Measurements from ENCODE around the gene FAM241B.

DNA sequence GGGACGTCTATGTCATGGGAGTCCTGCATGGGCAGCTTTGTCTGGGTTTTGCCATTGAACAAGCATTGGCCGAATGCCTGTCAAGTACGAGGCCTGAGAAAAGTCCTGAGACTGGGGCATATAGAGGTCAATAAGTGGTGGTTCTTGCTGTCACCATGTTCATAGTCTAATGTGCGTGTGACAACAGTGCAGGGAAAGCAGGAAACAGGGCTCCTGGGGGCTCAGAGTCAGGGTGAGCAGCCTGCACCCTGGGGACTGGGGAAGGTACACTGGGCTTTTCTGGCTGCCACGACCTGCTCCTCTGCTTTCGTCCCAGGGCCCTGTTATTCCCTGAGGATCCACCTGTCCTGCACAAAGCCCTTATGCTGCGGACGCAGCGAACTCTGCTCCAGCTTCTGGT, 21.3 kb downstream of the FAM241B start:
- TF ChIP-seq, protein P1, sequence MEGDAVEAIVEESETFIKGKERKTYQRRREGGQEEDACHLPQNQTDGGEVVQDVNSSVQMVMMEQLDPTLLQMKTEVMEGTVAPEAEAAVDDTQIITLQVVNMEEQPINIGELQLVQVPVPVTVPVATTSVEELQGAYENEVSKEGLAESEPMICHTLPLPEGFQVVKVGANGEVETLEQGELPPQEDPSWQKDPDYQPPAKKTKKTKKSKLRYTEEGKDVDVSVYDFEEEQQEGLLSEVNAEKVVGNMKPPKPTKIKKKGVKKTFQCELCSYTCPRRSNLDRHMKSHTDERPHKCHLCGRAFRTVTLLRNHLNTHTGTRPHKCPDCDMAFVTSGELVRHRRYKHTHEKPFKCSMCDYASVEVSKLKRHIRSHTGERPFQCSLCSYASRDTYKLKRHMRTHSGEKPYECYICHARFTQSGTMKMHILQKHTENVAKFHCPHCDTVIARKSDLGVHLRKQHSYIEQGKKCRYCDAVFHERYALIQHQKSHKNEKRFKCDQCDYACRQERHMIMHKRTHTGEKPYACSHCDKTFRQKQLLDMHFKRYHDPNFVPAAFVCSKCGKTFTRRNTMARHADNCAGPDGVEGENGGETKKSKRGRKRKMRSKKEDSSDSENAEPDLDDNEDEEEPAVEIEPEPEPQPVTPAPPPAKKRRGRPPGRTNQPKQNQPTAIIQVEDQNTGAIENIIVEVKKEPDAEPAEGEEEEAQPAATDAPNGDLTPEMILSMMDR (IDR thresholded peaks at IDR 0.05 in 2 of 3, conservative IDR thresholded peaks at IDR 0.05 in 1 of 3; ENCODE audit: borderline replicate concordance in 1 of 3, insufficient read depth in 1 of 3, low read depth in 2 of 3, low read length in 2 of 3): no peak
- no peak for TF ChIP-seq POLR2A (IDR thresholded peaks at IDR 0.05; ENCODE audit: borderline replicate concordance, extremely low read depth, insufficient read depth, insufficient read length)
- TF ChIP-seq, protein P2, sequence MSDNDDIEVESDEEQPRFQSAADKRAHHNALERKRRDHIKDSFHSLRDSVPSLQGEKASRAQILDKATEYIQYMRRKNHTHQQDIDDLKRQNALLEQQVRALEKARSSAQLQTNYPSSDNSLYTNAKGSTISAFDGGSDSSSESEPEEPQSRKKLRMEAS (IDR thresholded peaks at IDR 0.05): no peak
- no peak for TF ChIP-seq TCF7L2 (IDR thresholded peaks at IDR 0.05; ENCODE audit: borderline replicate concordance, extremely low read depth, insufficient read depth, insufficient read length)
- TF ChIP-seq POLR2AphosphoS5 (IDR thresholded peaks at IDR 0.05; ENCODE audit: low read depth, low read length): no peak
- no peak for TF ChIP-seq RAD21 (IDR thresholded peaks at IDR 0.05; ENCODE audit: low read depth)
- no peak for TF ChIP-seq ZFX (IDR thresholded peaks at IDR 0.05)
- TF ChIP-seq, protein P3, sequence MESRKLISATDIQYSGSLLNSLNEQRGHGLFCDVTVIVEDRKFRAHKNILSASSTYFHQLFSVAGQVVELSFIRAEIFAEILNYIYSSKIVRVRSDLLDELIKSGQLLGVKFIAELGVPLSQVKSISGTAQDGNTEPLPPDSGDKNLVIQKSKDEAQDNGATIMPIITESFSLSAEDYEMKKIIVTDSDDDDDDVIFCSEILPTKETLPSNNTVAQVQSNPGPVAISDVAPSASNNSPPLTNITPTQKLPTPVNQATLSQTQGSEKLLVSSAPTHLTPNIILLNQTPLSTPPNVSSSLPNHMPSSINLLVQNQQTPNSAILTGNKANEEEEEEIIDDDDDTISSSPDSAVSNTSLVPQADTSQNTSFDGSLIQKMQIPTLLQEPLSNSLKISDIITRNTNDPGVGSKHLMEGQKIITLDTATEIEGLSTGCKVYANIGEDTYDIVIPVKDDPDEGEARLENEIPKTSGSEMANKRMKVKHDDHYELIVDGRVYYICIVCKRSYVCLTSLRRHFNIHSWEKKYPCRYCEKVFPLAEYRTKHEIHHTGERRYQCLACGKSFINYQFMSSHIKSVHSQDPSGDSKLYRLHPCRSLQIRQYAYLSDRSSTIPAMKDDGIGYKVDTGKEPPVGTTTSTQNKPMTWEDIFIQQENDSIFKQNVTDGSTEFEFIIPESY (IDR thresholded peaks at IDR 0.05; ENCODE audit: extremely low read depth, insufficient replicate concordance, low read length): no peak
- TF ChIP-seq EZH2 (IDR thresholded peaks at IDR 0.05): no peak
- TF ChIP-seq SP1 (IDR thresholded peaks at IDR 0.05; ENCODE audit: low read depth): no peak
- TF ChIP-seq, protein P4, sequence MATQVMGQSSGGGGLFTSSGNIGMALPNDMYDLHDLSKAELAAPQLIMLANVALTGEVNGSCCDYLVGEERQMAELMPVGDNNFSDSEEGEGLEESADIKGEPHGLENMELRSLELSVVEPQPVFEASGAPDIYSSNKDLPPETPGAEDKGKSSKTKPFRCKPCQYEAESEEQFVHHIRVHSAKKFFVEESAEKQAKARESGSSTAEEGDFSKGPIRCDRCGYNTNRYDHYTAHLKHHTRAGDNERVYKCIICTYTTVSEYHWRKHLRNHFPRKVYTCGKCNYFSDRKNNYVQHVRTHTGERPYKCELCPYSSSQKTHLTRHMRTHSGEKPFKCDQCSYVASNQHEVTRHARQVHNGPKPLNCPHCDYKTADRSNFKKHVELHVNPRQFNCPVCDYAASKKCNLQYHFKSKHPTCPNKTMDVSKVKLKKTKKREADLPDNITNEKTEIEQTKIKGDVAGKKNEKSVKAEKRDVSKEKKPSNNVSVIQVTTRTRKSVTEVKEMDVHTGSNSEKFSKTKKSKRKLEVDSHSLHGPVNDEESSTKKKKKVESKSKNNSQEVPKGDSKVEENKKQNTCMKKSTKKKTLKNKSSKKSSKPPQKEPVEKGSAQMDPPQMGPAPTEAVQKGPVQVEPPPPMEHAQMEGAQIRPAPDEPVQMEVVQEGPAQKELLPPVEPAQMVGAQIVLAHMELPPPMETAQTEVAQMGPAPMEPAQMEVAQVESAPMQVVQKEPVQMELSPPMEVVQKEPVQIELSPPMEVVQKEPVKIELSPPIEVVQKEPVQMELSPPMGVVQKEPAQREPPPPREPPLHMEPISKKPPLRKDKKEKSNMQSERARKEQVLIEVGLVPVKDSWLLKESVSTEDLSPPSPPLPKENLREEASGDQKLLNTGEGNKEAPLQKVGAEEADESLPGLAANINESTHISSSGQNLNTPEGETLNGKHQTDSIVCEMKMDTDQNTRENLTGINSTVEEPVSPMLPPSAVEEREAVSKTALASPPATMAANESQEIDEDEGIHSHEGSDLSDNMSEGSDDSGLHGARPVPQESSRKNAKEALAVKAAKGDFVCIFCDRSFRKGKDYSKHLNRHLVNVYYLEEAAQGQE (IDR thresholded peaks at IDR 0.05; ENCODE audit: low read depth): no peak

Measured in HCT116 (cell line).